H9 (cell line): Measurements from ENCODE around the gene GJB5. TPM values are rescaled to one million over a fixed set of nuclear protein-coding genes. Genes with fewer than 3 reads are reported as not detected.

ENCODE experiments used
- DNase-seq: peaks from one replicate; pipeline ENCODE4 v3.0.0-alpha.2; 2017
- H2AFZ ChIP-seq: one replicate; pipeline ENCODE4 v1.6.1; 2013; ENCODE audit warnings: mild to moderate bottlenecking, low read length, control low read depth, moderate library complexity
- H2AK5ac ChIP-seq: 2 replicates; pipeline ENCODE4 v1.6.1; 2013; ENCODE audit warnings: low read length, control low read depth, mixed read lengths; ENCODE audit not compliant: insufficient read length
- H2BK120ac ChIP-seq: one replicate; pipeline ENCODE4 v1.6.1; 2013; ENCODE audit warnings: low read depth, mild to moderate bottlenecking, low read length, control low read depth, inconsistent platforms; ENCODE audit not compliant: poor library complexity, severe bottlenecking
- H2BK12ac ChIP-seq: 2 replicates; pipeline ENCODE4 v1.6.1; 2013; ENCODE audit warnings: low read length, control low read depth, mixed read lengths, low read depth; ENCODE audit not compliant: insufficient read length
- H2BK15ac ChIP-seq: 2 replicates; pipeline ENCODE4 v1.6.1; 2013; ENCODE audit warnings: low read depth, low read length, control low read depth
- H2BK20ac ChIP-seq: one replicate; pipeline ENCODE4 v1.6.1; 2013; ENCODE audit warnings: low read depth, mild to moderate bottlenecking, low read length, control low read depth, inconsistent platforms; ENCODE audit not compliant: poor library complexity, severe bottlenecking
- H2BK5ac ChIP-seq: 2 replicates; pipeline ENCODE4 v1.6.1; 2013; ENCODE audit warnings: low read length, control low read depth, mixed read lengths; ENCODE audit not compliant: insufficient read length
- H3K14ac ChIP-seq: 2 replicates; pipeline ENCODE4 v1.6.1; 2013; ENCODE audit warnings: low read length, control low read depth; ENCODE audit not compliant: insufficient read depth
- H3K18ac ChIP-seq: 2 replicates; pipeline ENCODE4 v1.6.1; 2013; ENCODE audit warnings: low read depth, mild to moderate bottlenecking, mixed read lengths, low read length, control low read depth; ENCODE audit not compliant: insufficient read length
- H3K23ac ChIP-seq: 2 replicates; pipeline ENCODE4 v1.6.1; 2013; ENCODE audit warnings: low read length, control low read depth, mixed read lengths, low read depth; ENCODE audit not compliant: insufficient read length
- H3K23me2 ChIP-seq: 2 replicates; pipeline ENCODE4 v1.6.1; 2013; ENCODE audit warnings: low read depth, mild to moderate bottlenecking, mixed read lengths, low read length, control low read depth; ENCODE audit not compliant: insufficient read length, poor library complexity, severe bottlenecking
- H3K27ac ChIP-seq: 2 replicates; pipeline ENCODE4 v1.5.1; 2013; ENCODE audit warnings: low read length, control low read depth, mixed read lengths, low read depth; ENCODE audit not compliant: insufficient read length
- H3K27me3 ChIP-seq: 2 replicates; pipeline ENCODE4 v1.6.1; 2013; ENCODE audit warnings: low read length, control low read depth, inconsistent platforms; ENCODE audit not compliant: insufficient read depth
- H3K4ac ChIP-seq: 2 replicates; pipeline ENCODE4 v1.6.1; 2013; ENCODE audit warnings: low read depth, mild to moderate bottlenecking, control low read depth, inconsistent platforms, low read length, moderate library complexity
- H3K4me1 ChIP-seq: 2 replicates; pipeline ENCODE4 v1.6.1; 2013; ENCODE audit warnings: low read length, control low read depth, inconsistent platforms; ENCODE audit not compliant: insufficient read depth
- H3K4me2 ChIP-seq: 2 replicates; pipeline ENCODE4 v1.6.1; 2013; ENCODE audit warnings: low read length, control low read depth, mixed read lengths; ENCODE audit not compliant: insufficient read length, insufficient read depth
- H3K56ac ChIP-seq: 2 replicates; pipeline ENCODE4 v1.6.1; 2013; ENCODE audit warnings: low read depth, mild to moderate bottlenecking, mixed read lengths, low read length, control low read depth; ENCODE audit not compliant: insufficient read length
- H3K79me1 ChIP-seq: 2 replicates; pipeline ENCODE4 v1.6.1; 2013; ENCODE audit warnings: low read depth, mild to moderate bottlenecking, moderate library complexity, low read length, control low read depth, inconsistent platforms; ENCODE audit not compliant: insufficient read depth, poor library complexity, severe bottlenecking
- H3K79me2 ChIP-seq: 2 replicates; pipeline ENCODE4 v1.6.1; 2013; ENCODE audit warnings: low read length, control low read depth, inconsistent platforms; ENCODE audit not compliant: insufficient read depth
- H3K9ac ChIP-seq: 2 replicates; pipeline ENCODE4 v1.6.1; 2013; ENCODE audit warnings: low read length, control low read depth, mixed read lengths; ENCODE audit not compliant: insufficient read length; ENCODE audit errors: extremely low read depth
- H3K9me3 ChIP-seq: one replicate; pipeline ENCODE4 v1.6.1; 2013; ENCODE audit warnings: low read depth, low read length, inconsistent platforms; ENCODE audit not compliant: control insufficient read depth
- H3T11ph ChIP-seq: one replicate; pipeline ENCODE4 v1.6.1; 2013; ENCODE audit warnings: mild to moderate bottlenecking, low read length, control low read depth, inconsistent platforms
- H4K20me1 ChIP-seq: one replicate; pipeline ENCODE4 v1.6.1; 2013; ENCODE audit not compliant: control insufficient read depth, insufficient read length, insufficient read depth
- H4K5ac ChIP-seq: 2 replicates; pipeline ENCODE4 v1.6.1; 2013; ENCODE audit warnings: low read depth, mild to moderate bottlenecking, mixed read lengths, low read length, control low read depth; ENCODE audit not compliant: insufficient read length
- H4K8ac ChIP-seq: replicated peaks from 2 replicates; pipeline ENCODE4 v1.6.1; 2013; ENCODE audit warnings: low read length, control low read depth, mixed read lengths, low read depth; ENCODE audit not compliant: insufficient read length
- H4K91ac ChIP-seq: 2 replicates; pipeline ENCODE4 v1.6.1; 2013; ENCODE audit warnings: low read depth, mild to moderate bottlenecking, moderate library complexity, mixed read lengths, low read length, control low read depth; ENCODE audit not compliant: insufficient read length
- H3K27ac Mint-ChIP-seq, 3 experiments: 2 replicates in 2 of 3; 3 replicates in 1 of 3; pipeline ENCODE4 v1.8.0; 2020 to 2021; ENCODE audit warnings: mixed read lengths in 3 of 3, mild to moderate bottlenecking in 1 of 3, moderate library complexity in 1 of 3
- H3K27me3 Mint-ChIP-seq: 2 replicates; pipeline ENCODE4 v1.8.0; 2021; ENCODE audit warnings: low read depth, mild to moderate bottlenecking, moderate library complexity, mixed read lengths
- H3K36me3 Mint-ChIP-seq, 3 experiments: 2 replicates in 2 of 3; 3 replicates in 1 of 3; pipeline ENCODE4 v1.8.0; 2020 to 2021; ENCODE audit warnings: low read depth in 3 of 3, mixed read lengths in 3 of 3; ENCODE audit not compliant: insufficient read depth in 1 of 3
- H3K4me1 Mint-ChIP-seq, 2 experiments: 2 replicates each; pipeline ENCODE4 v1.8.0; 2020; ENCODE audit warnings: mixed read lengths in 2 of 2
- H3K4me3 Mint-ChIP-seq, 2 experiments: 2 replicates in 1 of 2; 3 replicates in 1 of 2; pipeline ENCODE4 v1.8.0; 2020 to 2021; ENCODE audit warnings: mild to moderate bottlenecking in 2 of 2, mixed read lengths in 2 of 2, moderate library complexity in 1 of 2
- H3K9me3 Mint-ChIP-seq, 2 experiments: 2 replicates in 1 of 2; 3 replicates in 1 of 2; pipeline ENCODE4 v1.8.0; 2020; ENCODE audit warnings: mild to moderate bottlenecking in 2 of 2, mixed read lengths in 2 of 2, moderate library complexity in 1 of 2
- CTCF ChIP-seq: fragments of 200-600 bp; sonication (generic); conservative IDR thresholded peaks from 3 replicates; pipeline ENCODE4 v1.8.0; 2021; ENCODE audit warnings: antibody characterized with exemption, mild to moderate bottlenecking
- WGBS: extraction: QIAGEN DNeasy Blood & Tissue Kit; methylation state at CpG from one replicate; pipeline ENCODE4 v1.1.7; 2013; ENCODE audit warnings: missing lambda C conversion rate, low lambda C conversion rate, mixed read lengths; ENCODE audit not compliant: insufficient read length; ENCODE audit errors: extremely low coverage; 5-methylcytosine and 5-hydroxymethylcytosine counted together
- total RNA-seq: library from RNA; stranded (reverse); gene quantifications from 2 replicates; pipeline ENCODE4 v1.2.1, GENCODE V29; 2021

GJB5 gene
- total RNA-seq, 1 experiment from 2014 or later: 0.22 TPM

- no peaks in the 10 kb centered on the region for H3K79me2 ChIP-seq
- H3K4me2 ChIP-seq: peak overlapping the region; percentile 50
- no peak overlapping the region for H4K91ac ChIP-seq
- no peak overlapping the region for H2AK5ac ChIP-seq
- no peaks in the 10 kb centered on the region for H3K9me3 ChIP-seq
- H3K4me1 Mint-ChIP-seq: peaks cover 11 to 13% of the 10 kb centered on the region in 2 experiments
- H3K23me2 ChIP-seq: peaks cover 13% of the 10 kb centered on the region
- H4K8ac ChIP-seq: no peak overlapping the region
- no peak overlapping the region for H2BK12ac ChIP-seq
- H2BK15ac ChIP-seq: no peak overlapping the region
- H3K23ac ChIP-seq: no peak overlapping the region
- no peak for DNase-seq
- H3K27me3 ChIP-seq: peaks cover 4% of the 10 kb centered on the region; the same call in 1 of the 2 replicates
- H2BK20ac ChIP-seq: no peak overlapping the region
- no peak overlapping the region for H3K18ac ChIP-seq
- peak overlapping the region; percentile 56 to 77 for H3K4me3 Mint-ChIP-seq
- WGBS: no CpG with 5 or more reads among the region's 18 CpGs
- no peak overlapping the region for H4K5ac ChIP-seq
- no peak overlapping the region for H2BK5ac ChIP-seq
- H3K4ac ChIP-seq: no peak overlapping the region
- no peaks in the 10 kb centered on the region for H3K79me1 ChIP-seq
- H3K36me3 Mint-ChIP-seq: no peaks in the 10 kb centered on the region
- H2AFZ ChIP-seq: no peak overlapping the region
- no peak overlapping the region for H3T11ph ChIP-seq
- peaks cover 44% of the 10 kb centered on the region for H3K27me3 Mint-ChIP-seq
- H3K56ac ChIP-seq: no peak overlapping the region
- no peak overlapping the region; the same call in 1 of the 2 replicates for H3K14ac ChIP-seq
- H3K9me3 Mint-ChIP-seq: no peaks in the 10 kb centered on the region
- TF ChIP-seq CTCF: no peak; the same call in 2 of the 3 replicates
- H2BK120ac ChIP-seq: no peak overlapping the region
- no peaks in the 10 kb centered on the region for H4K20me1 ChIP-seq
- H3K27ac Mint-ChIP-seq: peak overlapping the region in 1 of 3 experiments; percentile 22; a peak in 1 of 7 replicates
- H3K4me1 ChIP-seq: no peaks in the 10 kb centered on the region
- no peak overlapping the region for H3K9ac ChIP-seq
- H3K27ac ChIP-seq: no peak overlapping the region
Observed at GRCh38 chr1:34781844-34782391, 27.1 kb downstream of the GJB5 start.
